NCI-H1092 (cell line): ENCODE measurements around the gene ADAM29.
"Not testable (repeated sequence)": the region's sequence is repeated elsewhere in the genome, so short reads cannot be mapped to it uniquely, and the experiment has no call there.

Experiments
- DNase-seq: peaks from one replicate; lab custom pipeline; 2025; lab: John Stamatoyannopoulos, UW

The ADAM29 gene

GRCh38 chr4:174918058-174918457 lies at the start of gene ADAM29:
TSS of gene ADAM29 (plus strand) at chr4:174918358. CDS start at chr4:174975526, 57,168 bp downstream.
- no peak for DNase-seq

GRCh38 chr4:174869339-174869738 lies 48.8 kb upstream of the ADAM29 start:
- no peak for DNase-seq

GRCh38 chr4:174870311-174870710 lies 47.8 kb upstream of the ADAM29 start:
- DNase-seq, result no peak

- no peak for DNase-seq
Observed at GRCh38 chr4:174871407-174871806, 46.8 kb upstream of the ADAM29 start.

- DNase-seq, result not testable (repeated sequence)
Observed at GRCh38 chr4:174873146-174873545, 45.0 kb upstream of the ADAM29 start.

GRCh38 chr4:174873931-174874330 lies 44.2 kb upstream of the ADAM29 start:
- DNase-seq, result peak; percentile 53

GRCh38 chr4:174874898-174875297 lies 43.3 kb upstream of the ADAM29 start:
- no peak for DNase-seq

GRCh38 chr4:174880001-174880400 lies 38.2 kb upstream of the ADAM29 start:
- no peak for DNase-seq

- no peak for DNase-seq
Observed at GRCh38 chr4:174882317-174882992, 35.7 kb upstream of the ADAM29 start.

- DNase-seq, result no peak
Observed at GRCh38 chr4:174907508-174907907, 10.7 kb upstream of the ADAM29 start.

- DNase-seq, result no peak
Observed at GRCh38 chr4:174910271-174910670, 7.9 kb upstream of the ADAM29 start.

GRCh38 chr4:174912919-174913543 lies 5.1 kb upstream of the ADAM29 start:
- DNase-seq, result no peak

GRCh38 chr4:174919886-174920423 lies 1.8 kb downstream of the ADAM29 start:
- no peak for DNase-seq

- no peak for DNase-seq
Observed at GRCh38 chr4:174926958-174927357, 8.8 kb downstream of the ADAM29 start.

GRCh38 chr4:174928174-174928573 lies 10.0 kb downstream of the ADAM29 start:
- no peak for DNase-seq

GRCh38 chr4:174928575-174929253 lies 10.6 kb downstream of the ADAM29 start:
- no peak for DNase-seq

- no peak for DNase-seq
Observed at GRCh38 chr4:174929346-174929745, 11.2 kb downstream of the ADAM29 start.

- DNase-seq, result no peak
Observed at GRCh38 chr4:174930895-174931294, 12.7 kb downstream of the ADAM29 start.

- DNase-seq, result no peak
Observed at GRCh38 chr4:174933083-174933482, 14.9 kb downstream of the ADAM29 start.

- no peak for DNase-seq
Observed at GRCh38 chr4:174934360-174934759, 16.2 kb downstream of the ADAM29 start.

- no peak for DNase-seq
Observed at GRCh38 chr4:174935607-174936006, 17.4 kb downstream of the ADAM29 start.

- no peak for DNase-seq
Observed at GRCh38 chr4:174940002-174940401, 21.8 kb downstream of the ADAM29 start.

GRCh38 chr4:174946246-174946645 lies 28.1 kb downstream of the ADAM29 start:
- no peak for DNase-seq
